ENCODE data around the gene STAB1. TPM values are rescaled to one million over a fixed set of nuclear protein-coding genes. Genes with fewer than 3 reads are reported as not detected.
A peak's percentile ranks its signal among the peaks of the same experiment; 100 is the strongest.

Gene STAB1
- total and polyA plus RNA-seq, 5 donors: 69.5 to 159 (median 94.6) TPM

- DNase-seq: peak in 1 of 3 donors; percentile 43
- Histone ChIP-seq H3K27ac (ENCODE audit: low read length) (no peak overlapping the region), H3K27me3 (ENCODE audit: control insufficient read depth, insufficient read depth) (no peaks in the 10 kb centered on the region), H3K4me3 (ENCODE audit: low read length) (no peak overlapping the region), H3K4me1 (ENCODE audit: control insufficient read depth, insufficient read depth, low read length) (peaks cover 4% of the 10 kb centered on the region), H3K9me3 (ENCODE audit: control insufficient read depth, low read length) (no peaks in the 10 kb centered on the region)
- intact Hi-C loops (cut with DNase I): loop anchor here in 1 of 4 donors (10.0 kb wide), 1 partner anchor 126 kb away; no protein-coding TSS in a partner anchor
- WGBS: 92% methylated on average over 7 of the region's 7 CpGs
- ATAC-seq: no peak
Observed at GRCh38 chr3:52479037-52479876, 15.9 kb upstream of the STAB1 start.

- WGBS: 82% methylated on average over 16 of the region's 16 CpGs
- Histone ChIP-seq H3K9me3 (ENCODE audit: control insufficient read depth, low read length) (no peaks in the 10 kb centered on the region), H3K4me1 (ENCODE audit: control insufficient read depth, insufficient read depth, low read length) (peaks cover 11% of the 10 kb centered on the region), H3K27ac (ENCODE audit: low read length) (no peak overlapping the region), H3K27me3 (ENCODE audit: control insufficient read depth, insufficient read depth) (no peaks in the 10 kb centered on the region), H3K4me3 (ENCODE audit: low read length) (no peak overlapping the region)
- no peak for ATAC-seq
- peak; percentile 31 to 63 (median 56) for DNase-seq
- intact Hi-C loops (cut with DNase I): loop anchor here in 2 of 4 donors (5.0 to 10.0 kb wide), 2 partner anchors 52 to 125 kb away; partner anchors contain the start of gene NT5DC2 (in 1 of the 2)
Observed at GRCh38 chr3:52479877-52480575, 15.1 kb upstream of the STAB1 start.

DNA sequence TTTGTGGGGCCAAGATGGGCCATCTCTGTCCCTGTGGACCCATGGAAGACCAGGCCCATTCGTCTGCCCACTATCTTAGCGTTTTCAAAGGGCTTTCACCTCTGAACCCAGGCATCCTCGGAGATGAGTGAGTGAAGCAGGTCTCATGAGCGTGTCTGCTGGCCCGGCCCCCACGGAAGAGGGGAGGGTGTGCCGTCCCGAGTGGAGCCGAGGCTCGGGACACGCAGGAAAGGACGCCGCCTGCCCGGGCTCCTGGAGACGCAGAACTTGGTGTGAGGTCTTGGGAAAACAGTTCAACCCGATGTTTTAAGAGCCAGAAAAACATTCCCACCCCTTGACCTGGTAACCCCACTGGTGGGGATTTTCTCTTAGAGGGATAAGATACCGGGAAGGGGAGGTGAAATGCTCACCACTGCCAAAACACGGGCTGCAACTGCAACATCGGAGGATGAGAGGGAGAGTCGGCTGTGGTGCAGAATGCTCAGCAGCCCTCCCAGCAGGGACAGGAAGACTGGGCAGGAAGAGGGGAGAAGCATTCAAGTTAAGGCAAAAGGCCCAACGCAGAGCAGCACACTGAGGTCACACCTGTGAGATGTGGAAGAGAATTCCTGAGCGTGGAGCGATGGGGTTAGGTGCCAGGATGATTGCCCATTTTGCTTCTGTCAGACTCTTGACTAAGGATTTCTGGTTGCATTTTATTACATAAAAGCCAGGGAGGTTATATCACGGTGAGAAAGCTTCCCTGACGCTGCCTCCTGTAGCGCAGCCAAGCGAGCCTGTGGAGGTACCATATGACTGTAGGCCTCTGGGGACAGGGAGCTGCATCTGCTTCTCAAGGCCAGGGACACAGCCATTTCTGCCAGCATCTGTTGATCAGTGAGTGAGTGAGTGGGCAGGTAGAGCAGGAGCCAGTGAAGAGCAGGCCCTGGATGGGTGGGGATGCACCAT is 14.1 kb upstream of the STAB1 start:
- 68% methylated on average over 27 of the region's 27 CpGs for WGBS
- no peaks in the 10 kb centered on the region for H3K27me3 ChIP-seq (ENCODE audit: control insufficient read depth, insufficient read depth)
- DNase-seq: peak; percentile 43 to 72 (median 58)
- H3K27ac ChIP-seq (ENCODE audit: low read length): no peak overlapping the region
- peak in 1 of 2 donors; percentile 55 for ATAC-seq
- intact Hi-C loops (cut with DNase I): loop anchor here in 1 of 4 donors (5.0 kb wide), 1 partner anchor 51 kb away; the partner anchor contains the start of gene NT5DC2
- no peak overlapping the region for H3K4me3 ChIP-seq (ENCODE audit: low read length)
- no peaks in the 10 kb centered on the region for H3K9me3 ChIP-seq (ENCODE audit: control insufficient read depth, low read length)
- peaks cover 14% of the 10 kb centered on the region for H3K4me1 ChIP-seq (ENCODE audit: control insufficient read depth, insufficient read depth, low read length)

- Histone ChIP-seq H3K27me3 (ENCODE audit: control insufficient read depth, insufficient read depth) (no peaks in the 10 kb centered on the region), H3K4me3 (ENCODE audit: low read length) (no peak overlapping the region), H3K27ac (ENCODE audit: low read length) (no peak overlapping the region), H3K9me3 (ENCODE audit: control insufficient read depth, low read length) (no peaks in the 10 kb centered on the region), H3K4me1 (ENCODE audit: control insufficient read depth, insufficient read depth, low read length) (peaks cover 14% of the 10 kb centered on the region)
- 81% methylated on average over 23 of the region's 23 CpGs for WGBS
- DNase-seq (peak; percentile 31 to 69 (median 64)), ATAC-seq (no peak)
- intact Hi-C loops (cut with DNase I): loop anchor here in 1 of 4 donors (5.0 kb wide), 1 partner anchor 50 kb away; the partner anchor contains the start of gene NT5DC2
Observed at GRCh38 chr3:52481819-52482521, 13.2 kb upstream of the STAB1 start.

DNA sequence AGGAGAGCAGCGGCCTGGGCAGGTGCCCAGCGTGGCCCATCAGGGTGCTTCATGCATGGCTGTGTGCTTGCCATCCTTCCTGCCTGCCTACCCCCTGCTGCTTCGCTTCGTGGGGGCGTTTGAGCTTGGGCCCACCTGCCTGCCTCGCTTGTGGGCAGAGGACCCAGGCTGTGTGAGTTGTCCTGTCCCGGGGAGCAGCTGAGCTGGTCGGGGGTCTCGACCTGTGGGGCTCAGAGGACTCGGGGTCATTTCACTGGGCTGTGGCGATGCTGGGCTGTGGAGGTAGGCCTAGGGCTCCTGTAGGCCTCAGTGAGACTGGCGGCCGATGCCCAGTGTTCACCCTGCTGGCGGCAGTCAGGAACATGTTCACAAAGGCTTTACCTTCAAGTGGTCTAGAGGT is 12.1 kb upstream of the STAB1 start:
- 87% methylated on average over 14 of the region's 14 CpGs for WGBS
- Histone ChIP-seq H3K4me3 (ENCODE audit: low read length) (no peak overlapping the region), H3K9me3 (ENCODE audit: control insufficient read depth, low read length) (no peaks in the 10 kb centered on the region), H3K27ac (ENCODE audit: low read length) (no peak overlapping the region), H3K4me1 (ENCODE audit: control insufficient read depth, insufficient read depth, low read length) (peaks cover 14% of the 10 kb centered on the region), H3K27me3 (ENCODE audit: control insufficient read depth, insufficient read depth) (no peaks in the 10 kb centered on the region)
- ATAC-seq (no peak), DNase-seq (peak in 2 of 3 donors; percentile 16 to 52)
- intact Hi-C loops (cut with DNase I): loop anchor here in 1 of 4 donors (5.0 kb wide), 1 partner anchor 49 kb away; the partner anchor contains the start of gene NT5DC2

GRCh38 chr3:52483577-52484381 is 11.4 kb upstream of the STAB1 start:
- no peaks in the 10 kb centered on the region for H3K27me3 ChIP-seq (ENCODE audit: control insufficient read depth, insufficient read depth)
- H3K4me1 ChIP-seq (ENCODE audit: control insufficient read depth, insufficient read depth, low read length): peaks cover 14% of the 10 kb centered on the region
- DNase-seq (peak in 2 of 3 donors; percentile 26 to 42), ATAC-seq (peak; percentile 22 to 44)
- H3K27ac ChIP-seq (ENCODE audit: low read length): peak overlapping the region; percentile 10
- 46% methylated on average over 13 of the region's 13 CpGs for WGBS
- intact Hi-C loops (cut with DNase I): loop anchor here in 1 of 4 donors (5.0 kb wide), 1 partner anchor 49 kb away; the partner anchor contains the start of gene NT5DC2
- no peaks in the 10 kb centered on the region for H3K9me3 ChIP-seq (ENCODE audit: control insufficient read depth, low read length)
- H3K4me3 ChIP-seq (ENCODE audit: low read length): no peak overlapping the region

- peak overlapping the region; percentile 62 for H3K27ac ChIP-seq (ENCODE audit: low read length)
- peak in 1 of 2 donors; percentile 2 for ATAC-seq
- WGBS: 71% methylated on average over 10 of the region's 10 CpGs
- no peaks in the 10 kb centered on the region for H3K9me3 ChIP-seq (ENCODE audit: control insufficient read depth, low read length)
- peaks cover 14% of the 10 kb centered on the region for H3K4me1 ChIP-seq (ENCODE audit: control insufficient read depth, insufficient read depth, low read length)
- DNase-seq: peak in 1 of 3 donors; percentile 60
- H3K4me3 ChIP-seq (ENCODE audit: low read length): no peak overlapping the region
- no peaks in the 10 kb centered on the region for H3K27me3 ChIP-seq (ENCODE audit: control insufficient read depth, insufficient read depth)
- intact Hi-C loops (cut with DNase I): loop anchor here in 1 of 4 donors (5.0 kb wide), 1 partner anchor 47 kb away; the partner anchor contains the start of gene NT5DC2
Observed at GRCh38 chr3:52484680-52485461, 10.3 kb upstream of the STAB1 start.

DNA sequence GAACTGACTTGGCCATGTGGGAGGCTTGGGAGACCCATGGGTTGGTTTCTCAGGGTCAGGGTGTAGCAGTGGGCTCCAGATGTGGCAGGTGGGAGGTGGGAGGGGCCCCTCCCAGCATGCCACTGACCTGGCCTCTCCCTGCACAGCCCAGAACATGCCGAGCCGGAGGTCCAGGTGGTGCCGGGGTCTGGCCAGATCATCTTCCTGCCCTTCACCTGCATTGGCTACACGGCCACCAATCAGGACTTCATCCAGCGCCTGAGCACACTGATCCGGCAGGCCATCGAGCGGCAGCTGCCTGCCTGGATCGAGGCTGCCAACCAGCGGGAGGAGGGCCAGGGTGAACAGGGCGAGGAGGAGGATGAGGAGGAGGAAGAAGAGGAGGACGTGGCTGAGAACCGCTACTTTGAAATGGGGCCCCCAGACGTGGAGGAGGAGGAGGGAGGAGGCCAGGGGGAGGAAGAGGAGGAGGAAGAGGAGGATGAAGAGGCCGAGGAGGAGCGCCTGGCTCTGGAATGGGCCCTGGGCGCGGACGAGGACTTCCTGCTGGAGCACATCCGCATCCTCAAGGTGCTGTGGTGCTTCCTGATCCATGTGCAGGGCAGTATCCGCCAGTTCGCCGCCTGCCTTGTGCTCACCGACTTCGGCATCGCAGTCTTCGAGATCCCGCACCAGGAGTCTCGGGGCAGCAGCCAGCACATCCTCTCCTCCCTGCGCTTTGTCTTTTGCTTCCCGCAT is 7.9 kb upstream of the STAB1 start:
- ATAC-seq: no peak
- Histone ChIP-seq H3K27ac (ENCODE audit: low read length) (no peak overlapping the region), H3K9me3 (ENCODE audit: control insufficient read depth, low read length) (no peaks in the 10 kb centered on the region), H3K4me3 (ENCODE audit: low read length) (no peak overlapping the region), H3K4me1 (ENCODE audit: control insufficient read depth, insufficient read depth, low read length) (peaks cover 16% of the 10 kb centered on the region), H3K27me3 (ENCODE audit: control insufficient read depth, insufficient read depth) (no peaks in the 10 kb centered on the region)
- intact Hi-C loops (cut with DNase I): no loop called here
- WGBS: 86% methylated on average over 31 of the region's 31 CpGs
- peak in 2 of 3 donors; percentile 43 to 47 for DNase-seq

All from right cardiac atrium (tissue), 5 donors.